CD4-positive, alpha-beta memory T cell (primary cell): ENCODE measurements around the gene UGT1A6. TPM values are rescaled to one million over a fixed set of nuclear protein-coding genes. Genes with fewer than 3 reads are reported as not detected.

Experiments
- CTCF ChIA-PET: fragments of 350-600 bp; sonication (Branson Sonifier 250); formaldehyde crosslinking; loops from one replicate; lab custom pipeline; 2021; ENCODE audit warnings: inconsistent platforms; ENCODE audit not compliant: partially characterized antibody; lab: Charles Lee
- POLR2A ChIA-PET: fragments of 350-600 bp; sonication (Branson Sonifier 250); formaldehyde crosslinking; loops from one replicate; lab custom pipeline; 2021; ENCODE audit not compliant: partially characterized antibody; lab: Charles Lee
- DNase-seq, 5 donors: peaks; one replicate each; pipeline versions ENCODE4 v3.0.0 to v3.0.0-alpha.2; 2020 to 2022; ENCODE audit warnings: mixed read lengths in 1 of 5
- H3K27ac ChIP-seq: one replicate; pipeline ENCODE4 v1.7.0; 2013; ENCODE audit warnings: low read depth, low read length
- H3K27me3 ChIP-seq: 2 replicates; pipeline ENCODE4 v1.7.0; 2013; ENCODE audit warnings: mild to moderate bottlenecking, low read length, moderate library complexity; ENCODE audit not compliant: insufficient read depth
- H3K36me3 ChIP-seq: 2 replicates; pipeline ENCODE4 v1.7.0; 2013; ENCODE audit warnings: mild to moderate bottlenecking, low read length, moderate library complexity; ENCODE audit not compliant: insufficient read depth
- H3K4me1 ChIP-seq: 2 replicates; pipeline ENCODE4 v1.7.0; 2013; ENCODE audit warnings: mild to moderate bottlenecking, low read length, moderate library complexity; ENCODE audit not compliant: insufficient read depth
- H3K4me3 ChIP-seq, 2 donors: one replicate each; pipeline ENCODE4 v1.7.0; 2013; ENCODE audit warnings: low read length in 2 of 2, mild to moderate bottlenecking in 1 of 2
- H3K9me3 ChIP-seq, 2 donors: one replicate each; pipeline ENCODE4 v1.7.0; 2013; ENCODE audit warnings: low read length in 2 of 2, control low read depth in 1 of 2; ENCODE audit not compliant: control insufficient read depth in 1 of 2
- H3K27ac Mint-ChIP-seq, 7 donors: one replicate each; pipeline ENCODE4 v1.8.0; 2020 to 2021; ENCODE audit warnings: mixed read lengths in 7 of 7, mild to moderate bottlenecking in 6 of 7, inconsistent platforms in 3 of 7, moderate library complexity in 3 of 7
- H3K27me3 Mint-ChIP-seq, 2 donors: one replicate each; pipeline ENCODE4 v1.8.0; 2020 to 2021; ENCODE audit warnings: mixed read lengths in 2 of 2
- H3K36me3 Mint-ChIP-seq, 2 donors: one replicate each; pipeline ENCODE4 v1.8.0; 2020 to 2021; ENCODE audit warnings: mixed read lengths in 2 of 2, inconsistent platforms in 1 of 2, mild to moderate bottlenecking in 1 of 2
- H3K4me1 Mint-ChIP-seq, 4 donors: one replicate each; pipeline ENCODE4 v1.8.0; 2020 to 2021; ENCODE audit warnings: mixed read lengths in 4 of 4, mild to moderate bottlenecking in 1 of 4
- H3K4me3 Mint-ChIP-seq, 8 donors: one replicate each; pipeline ENCODE4 v1.8.0; 2020 to 2021; ENCODE audit warnings: mixed read lengths in 8 of 8, mild to moderate bottlenecking in 7 of 8, moderate library complexity in 6 of 8, inconsistent platforms in 3 of 8
- H3K9me3 Mint-ChIP-seq, 8 donors: one replicate each; pipeline ENCODE4 v1.8.0; 2020 to 2021; ENCODE audit warnings: mixed read lengths in 8 of 8, mild to moderate bottlenecking in 5 of 8, inconsistent platforms in 3 of 8, moderate library complexity in 1 of 8
- intact Hi-C: fragments of 100-400 bp; cut with micrococcal nuclease; formaldehyde crosslinking; loops from one replicate; pipeline ENCODE4 v1.15.1; 2023
- polyA plus RNA-seq, 2 donors: library from polyadenylated mRNA; unstranded; fragments of 300-500 nt; fragmentation: Illumina TruSeq; gene quantifications; one replicate each; pipeline ENCODE4 v1.2.3, GENCODE V29; 2021
- total RNA-seq, 2 experiments: library from RNA; stranded (reverse); gene quantifications; one replicate each; pipeline ENCODE4 v1.2.3, GENCODE V29; 2021

Gene UGT1A6
- total and polyA plus RNA-seq, 4 experiments from 2014 or later, result not detected

DNA sequence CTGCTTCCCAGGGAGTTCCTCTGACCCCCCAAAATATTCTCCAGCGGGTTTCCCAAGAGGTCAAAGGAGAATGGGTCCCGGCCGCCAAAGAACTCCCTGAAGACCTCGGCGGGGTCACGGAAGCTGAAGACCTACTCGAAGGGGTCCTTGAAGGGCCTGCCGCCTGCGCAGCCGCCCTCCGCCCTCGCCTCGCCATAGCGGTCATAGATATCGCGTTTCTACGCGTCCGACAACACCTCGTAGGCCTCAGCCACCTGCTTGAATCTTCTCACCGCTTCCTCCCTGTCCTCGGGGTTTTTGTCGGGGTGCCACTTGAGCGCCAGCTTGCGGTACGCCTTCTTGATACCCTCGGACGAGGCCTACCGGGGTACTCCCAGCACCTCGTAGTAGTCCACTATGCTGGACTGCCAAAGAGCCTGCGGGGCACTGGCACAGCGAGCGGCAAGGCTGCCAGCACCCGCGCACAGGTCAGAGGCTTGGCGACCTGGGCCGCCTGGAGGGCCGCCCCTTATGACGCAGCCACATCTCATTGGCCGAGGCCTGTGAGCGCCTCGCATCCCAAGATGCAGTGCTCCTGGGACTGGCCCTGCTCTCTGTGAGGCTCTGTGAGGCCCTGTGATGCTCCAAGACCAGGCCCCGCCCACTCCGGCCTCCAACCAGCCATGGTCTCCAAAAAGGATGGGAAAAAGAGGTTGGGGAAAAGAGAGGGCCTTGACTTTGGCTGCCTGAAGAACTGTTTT is 62.4 kb downstream of the UGT1A6 start:
- Histone ChIP-seq H3K9me3 (no peaks in the 10 kb centered on the region), H3K4me3 (no peak overlapping the region), H3K27ac (no peak overlapping the region), H3K4me1 (no peaks in the 10 kb centered on the region), H3K27me3 (no peaks in the 10 kb centered on the region), H3K36me3 (no peaks in the 10 kb centered on the region)
- POLR2A ChIA-PET, result no interaction called here
- CTCF ChIA-PET, result no interaction called here
- H3K4me1 Mint-ChIP-seq, result no peaks in the 10 kb centered on the region
- H3K27ac Mint-ChIP-seq, result no peak overlapping the region
- H3K4me3 Mint-ChIP-seq, result no peak overlapping the region
- intact Hi-C loops, result no loop called here
- DNase-seq, result no peak
- peaks cover 0 to 3% of the 10 kb centered on the region in 2 donors for H3K36me3 Mint-ChIP-seq
- H3K9me3 Mint-ChIP-seq, result peaks cover 2 to 18% (median 15%) of the 10 kb centered on the region in 8 donors
- peaks cover 1 to 10% of the 10 kb centered on the region in 2 donors for H3K27me3 Mint-ChIP-seq

DNA sequence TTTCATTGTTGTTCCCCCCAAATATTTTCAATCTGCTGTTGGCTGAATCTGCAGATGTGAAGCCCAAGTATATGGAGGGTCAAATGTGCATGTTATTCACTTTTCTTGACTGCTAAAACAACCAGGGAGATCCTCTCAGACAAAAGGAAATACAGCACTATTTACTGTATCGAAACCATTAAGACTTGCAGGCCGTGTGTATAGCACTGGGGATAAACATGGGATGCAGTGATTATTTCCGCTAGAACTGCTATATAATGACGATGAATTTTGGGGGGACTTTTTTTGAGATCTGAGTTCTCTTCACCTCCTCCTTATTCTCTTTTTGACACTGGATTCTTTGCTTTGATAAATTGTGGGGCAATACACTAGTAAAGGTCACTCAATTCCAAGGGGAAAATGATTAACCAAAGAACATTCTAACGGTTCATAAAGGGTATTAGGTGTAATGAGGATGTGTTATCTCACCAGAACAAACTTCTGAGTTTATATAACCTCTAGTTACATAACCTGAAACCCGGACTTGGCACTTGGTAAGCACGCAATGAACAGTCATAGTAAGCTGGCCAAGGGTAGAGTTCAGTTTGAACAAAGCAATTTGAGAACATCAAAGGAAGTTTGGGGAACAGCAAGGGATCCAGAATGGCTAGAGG is 63.9 kb downstream of the UGT1A6 start:
- Histone ChIP-seq H3K36me3 (no peaks in the 10 kb centered on the region), H3K4me3 (no peak overlapping the region), H3K27ac (no peak overlapping the region), H3K4me1 (no peaks in the 10 kb centered on the region), H3K27me3 (no peaks in the 10 kb centered on the region), H3K9me3 (no peaks in the 10 kb centered on the region)
- Mint-ChIP-seq H3K9me3 (peaks cover under 1 to 7% (median 3%) of the 10 kb centered on the region in 8 donors), H3K4me1 (no peaks in the 10 kb centered on the region), H3K4me3 (no peak overlapping the region), H3K27me3 (peaks cover 1 to 5% of the 10 kb centered on the region in 2 donors), H3K36me3 (no peaks in the 10 kb centered on the region), H3K27ac (no peak overlapping the region)
- POLR2A ChIA-PET, result no interaction called here
- CTCF ChIA-PET, result no interaction called here
- intact Hi-C loops, result no loop called here
- DNase-seq, result no peak

DNA sequence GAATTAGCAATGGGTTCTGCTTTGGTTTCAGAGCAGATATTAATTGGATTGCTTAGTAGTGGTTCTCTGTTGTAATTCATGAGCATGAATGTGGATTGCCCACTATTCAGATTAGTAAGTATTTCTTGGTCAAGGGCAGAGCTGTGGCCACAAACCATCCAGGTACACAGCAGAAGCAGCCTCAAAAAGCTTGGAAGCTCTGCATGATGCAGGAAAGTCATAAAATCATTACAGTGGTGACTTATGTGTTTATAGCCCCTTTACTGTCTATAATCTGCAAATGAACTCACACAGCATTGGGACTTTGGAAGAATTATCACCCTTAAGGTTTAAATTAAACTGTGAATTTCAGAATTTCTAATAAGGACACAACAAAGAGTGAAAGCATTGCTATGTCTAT is 65.5 kb downstream of the UGT1A6 start:
- Histone ChIP-seq H3K4me1 (no peaks in the 10 kb centered on the region), H3K27ac (no peak overlapping the region), H3K27me3 (no peaks in the 10 kb centered on the region), H3K9me3 (no peaks in the 10 kb centered on the region), H3K4me3 (no peak overlapping the region), H3K36me3 (no peaks in the 10 kb centered on the region)
- ChIA-PET POLR2A (no interaction called here), CTCF (no interaction called here)
- no peaks in the 10 kb centered on the region for H3K4me1 Mint-ChIP-seq
- H3K4me3 Mint-ChIP-seq, result no peak overlapping the region
- DNase-seq, result no peak
- H3K9me3 Mint-ChIP-seq, result no peaks in the 10 kb centered on the region
- H3K27ac Mint-ChIP-seq, result no peak overlapping the region
- intact Hi-C loops, result no loop called here
- H3K27me3 Mint-ChIP-seq, result peaks cover 0 to under 1% of the 10 kb centered on the region in 2 donors
- no peaks in the 10 kb centered on the region for H3K36me3 Mint-ChIP-seq

DNA sequence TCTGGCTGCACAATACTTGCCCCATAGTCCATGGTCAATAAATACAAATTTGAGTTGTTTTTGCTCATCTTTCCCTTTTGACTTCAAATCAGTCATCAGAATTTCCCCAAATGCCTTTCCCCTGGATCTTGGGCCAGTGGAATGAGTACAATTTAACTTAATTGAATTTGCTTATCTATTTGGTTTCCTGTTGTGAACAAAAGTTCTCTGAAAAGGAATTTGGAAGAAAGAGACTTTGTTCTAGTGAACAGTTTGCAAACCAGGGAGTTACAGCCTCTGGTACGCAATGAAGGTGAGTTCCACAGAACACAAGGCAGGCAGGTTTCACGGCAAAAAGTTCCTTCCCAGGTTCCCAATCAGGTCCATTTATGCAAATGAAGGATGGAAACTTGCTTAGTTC is 66.2 kb downstream of the UGT1A6 start:
- no peaks in the 10 kb centered on the region for H3K4me1 ChIP-seq
- H3K27me3 ChIP-seq, result no peaks in the 10 kb centered on the region
- no peaks in the 10 kb centered on the region for H3K36me3 ChIP-seq
- CTCF ChIA-PET, result no interaction called here
- no peaks in the 10 kb centered on the region for H3K9me3 ChIP-seq
- Mint-ChIP-seq H3K9me3 (no peaks in the 10 kb centered on the region), H3K27me3 (peaks cover 0 to 5% of the 10 kb centered on the region in 2 donors), H3K4me1 (no peaks in the 10 kb centered on the region), H3K36me3 (no peaks in the 10 kb centered on the region), H3K4me3 (no peak overlapping the region), H3K27ac (no peak overlapping the region)
- no peak overlapping the region for H3K27ac ChIP-seq
- POLR2A ChIA-PET, result no interaction called here
- intact Hi-C loops, result no loop called here
- DNase-seq, result no peak
- H3K4me3 ChIP-seq, result no peak overlapping the region

DNA sequence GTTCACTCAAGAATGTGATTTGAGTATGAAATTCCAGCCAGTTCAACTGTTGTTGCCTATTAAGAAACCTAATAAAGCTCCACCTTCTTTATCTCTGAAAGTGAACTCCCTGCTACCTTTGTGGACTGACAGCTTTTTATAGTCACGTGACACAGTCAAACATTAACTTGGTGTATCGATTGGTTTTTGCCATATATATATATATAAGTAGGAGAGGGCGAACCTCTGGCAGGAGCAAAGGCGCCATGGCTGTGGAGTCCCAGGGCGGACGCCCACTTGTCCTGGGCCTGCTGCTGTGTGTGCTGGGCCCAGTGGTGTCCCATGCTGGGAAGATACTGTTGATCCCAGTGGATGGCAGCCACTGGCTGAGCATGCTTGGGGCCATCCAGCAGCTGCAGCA is 67.4 kb downstream of the UGT1A6 start, which contains the start of gene UGT1A1:
UGT1A1 (plus strand) TSS at position 228 of the 400 bp plus-strand sequence; CDS start at position 246, 18 bp downstream.
- H3K4me1 Mint-ChIP-seq, result no peaks in the 10 kb centered on the region
- H3K4me3 Mint-ChIP-seq, result no peak within 1 kb of the TSS
- Histone ChIP-seq H3K36me3 (no peaks in the 10 kb centered on the region), H3K9me3 (no peaks in the 10 kb centered on the region), H3K27ac (no peak within 1 kb of the TSS), H3K27me3 (no peaks in the 10 kb centered on the region), H3K4me3 (no peak within 1 kb of the TSS), H3K4me1 (no peaks in the 10 kb centered on the region)
- no peak for DNase-seq
- no peak within 1 kb of the TSS for H3K27ac Mint-ChIP-seq
- CTCF ChIA-PET, result no interaction called here
- POLR2A ChIA-PET, result no interaction called here
- H3K9me3 Mint-ChIP-seq, result no peaks in the 10 kb centered on the region
- H3K36me3 Mint-ChIP-seq, result no peaks in the 10 kb centered on the region
- intact Hi-C loops, result no loop called here
- peaks cover 5 to 8% of the 10 kb centered on the region in 2 donors for H3K27me3 Mint-ChIP-seq

DNA sequence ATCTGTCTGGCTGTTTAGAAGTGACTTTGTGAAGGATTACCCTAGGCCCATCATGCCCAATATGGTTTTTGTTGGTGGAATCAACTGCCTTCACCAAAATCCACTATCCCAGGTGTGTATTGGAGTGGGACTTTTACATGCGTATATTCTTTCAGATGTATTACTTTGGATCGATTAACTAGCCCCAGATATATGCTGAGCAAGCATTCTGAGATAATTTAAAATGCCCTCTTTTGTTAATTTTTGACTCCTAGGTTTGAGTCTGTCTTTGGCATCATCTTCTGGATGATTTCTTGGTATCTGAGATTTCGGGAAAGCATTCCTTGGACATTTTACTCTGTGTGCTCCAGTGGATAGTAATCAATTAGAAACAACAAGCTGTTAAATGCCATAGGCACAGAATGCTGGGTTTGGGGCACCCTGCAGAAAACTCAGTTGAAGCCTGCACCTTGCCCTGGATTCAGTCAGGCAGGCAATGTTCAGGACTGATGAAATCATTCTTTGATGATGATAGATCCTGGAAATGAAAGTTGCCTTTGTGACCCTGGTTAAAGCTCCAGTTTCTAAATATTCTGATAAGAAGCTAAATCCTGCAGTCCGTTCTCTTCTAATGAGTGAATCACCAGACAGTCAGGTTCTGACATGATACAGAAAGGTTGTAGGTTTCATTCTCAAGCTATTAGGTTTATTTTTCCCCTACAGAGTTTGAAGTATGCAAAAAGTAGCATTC is 68.5 kb downstream of the UGT1A6 start:
- POLR2A ChIA-PET, result no interaction called here

DNA sequence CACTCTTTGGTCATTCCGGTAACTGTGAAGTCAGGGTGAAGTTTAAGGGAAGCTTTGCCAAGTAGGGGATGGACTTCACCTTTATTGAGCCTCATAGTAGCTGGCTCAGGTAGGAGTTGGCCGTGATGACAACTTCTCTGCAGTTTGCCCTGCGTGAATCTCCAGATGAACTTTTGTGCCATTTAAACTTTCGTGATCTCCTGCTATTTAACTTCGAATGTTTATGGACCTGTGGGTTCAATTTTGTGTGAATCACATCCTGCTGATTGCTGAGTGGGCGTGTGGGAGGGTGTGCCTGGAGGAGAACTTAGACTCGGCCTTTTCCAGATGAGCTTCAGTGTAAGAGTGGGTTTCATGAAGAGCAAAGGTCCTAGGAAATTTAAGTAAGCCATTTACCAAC is 71.6 kb downstream of the UGT1A6 start:
- H3K27ac Mint-ChIP-seq, result no peak overlapping the region
- no peak overlapping the region for H3K27ac ChIP-seq
- H3K36me3 Mint-ChIP-seq, result no peaks in the 10 kb centered on the region
- H3K9me3 Mint-ChIP-seq, result no peaks in the 10 kb centered on the region
- H3K27me3 ChIP-seq, result no peaks in the 10 kb centered on the region
- H3K36me3 ChIP-seq, result no peaks in the 10 kb centered on the region
- POLR2A ChIA-PET, result no interaction called here
- H3K27me3 Mint-ChIP-seq, result peaks cover 15 to 25% of the 10 kb centered on the region in 2 donors
- no peaks in the 10 kb centered on the region for H3K4me1 ChIP-seq
- intact Hi-C loops, result no loop called here
- H3K4me3 Mint-ChIP-seq, result no peak overlapping the region
- no peaks in the 10 kb centered on the region for H3K4me1 Mint-ChIP-seq
- CTCF ChIA-PET, result no interaction called here
- H3K4me3 ChIP-seq, result no peak overlapping the region
- no peaks in the 10 kb centered on the region for H3K9me3 ChIP-seq
- DNase-seq, result no peak

More for the DNA sequence above, 68.5 kb downstream of the UGT1A6 start:
- Histone ChIP-seq H3K27me3 (no peaks in the 10 kb centered on the region), H3K36me3 (no peaks in the 10 kb centered on the region), H3K27ac (no peak overlapping the region), H3K4me1 (no peaks in the 10 kb centered on the region), H3K9me3 (no peaks in the 10 kb centered on the region), H3K4me3 (no peak overlapping the region)
- peaks cover 8 to 12% of the 10 kb centered on the region in 2 donors for H3K27me3 Mint-ChIP-seq
- H3K4me1 Mint-ChIP-seq, result no peaks in the 10 kb centered on the region
- no peak overlapping the region for H3K4me3 Mint-ChIP-seq
- DNase-seq, result no peak
- no peaks in the 10 kb centered on the region for H3K9me3 Mint-ChIP-seq
- no peak overlapping the region for H3K27ac Mint-ChIP-seq
- intact Hi-C loops, result no loop called here
- H3K36me3 Mint-ChIP-seq, result no peaks in the 10 kb centered on the region
- CTCF ChIA-PET, result no interaction called here
